H9 (cell line): ENCODE results near the gene GATA1. TPM values are rescaled to one million over a fixed set of nuclear protein-coding genes. Genes with fewer than 3 reads are reported as not detected.

Experiments
- DNase-seq: peaks from one replicate; pipeline ENCODE4 v3.0.0-alpha.2; 2017
- H2AFZ ChIP-seq: one replicate; pipeline ENCODE4 v1.6.1; 2013; ENCODE audit warnings: mild to moderate bottlenecking, low read length, control low read depth, moderate library complexity
- H2AK5ac ChIP-seq: 2 replicates; pipeline ENCODE4 v1.6.1; 2013; ENCODE audit warnings: low read length, control low read depth, mixed read lengths; ENCODE audit not compliant: insufficient read length
- H2BK120ac ChIP-seq: one replicate; pipeline ENCODE4 v1.6.1; 2013; ENCODE audit warnings: low read depth, mild to moderate bottlenecking, low read length, control low read depth, inconsistent platforms; ENCODE audit not compliant: poor library complexity, severe bottlenecking
- H2BK12ac ChIP-seq: 2 replicates; pipeline ENCODE4 v1.6.1; 2013; ENCODE audit warnings: low read length, control low read depth, mixed read lengths, low read depth; ENCODE audit not compliant: insufficient read length
- H2BK15ac ChIP-seq: 2 replicates; pipeline ENCODE4 v1.6.1; 2013; ENCODE audit warnings: low read depth, low read length, control low read depth
- H2BK20ac ChIP-seq: one replicate; pipeline ENCODE4 v1.6.1; 2013; ENCODE audit warnings: low read depth, mild to moderate bottlenecking, low read length, control low read depth, inconsistent platforms; ENCODE audit not compliant: poor library complexity, severe bottlenecking
- H2BK5ac ChIP-seq: 2 replicates; pipeline ENCODE4 v1.6.1; 2013; ENCODE audit warnings: low read length, control low read depth, mixed read lengths; ENCODE audit not compliant: insufficient read length
- H3K14ac ChIP-seq: 2 replicates; pipeline ENCODE4 v1.6.1; 2013; ENCODE audit warnings: low read length, control low read depth; ENCODE audit not compliant: insufficient read depth
- H3K18ac ChIP-seq: 2 replicates; pipeline ENCODE4 v1.6.1; 2013; ENCODE audit warnings: low read depth, mild to moderate bottlenecking, mixed read lengths, low read length, control low read depth; ENCODE audit not compliant: insufficient read length
- H3K23ac ChIP-seq: 2 replicates; pipeline ENCODE4 v1.6.1; 2013; ENCODE audit warnings: low read length, control low read depth, mixed read lengths, low read depth; ENCODE audit not compliant: insufficient read length
- H3K23me2 ChIP-seq: 2 replicates; pipeline ENCODE4 v1.6.1; 2013; ENCODE audit warnings: low read depth, mild to moderate bottlenecking, mixed read lengths, low read length, control low read depth; ENCODE audit not compliant: insufficient read length, poor library complexity, severe bottlenecking
- H3K27ac ChIP-seq: 2 replicates; pipeline ENCODE4 v1.5.1; 2013; ENCODE audit warnings: low read length, control low read depth, mixed read lengths, low read depth; ENCODE audit not compliant: insufficient read length
- H3K27me3 ChIP-seq: 2 replicates; pipeline ENCODE4 v1.6.1; 2013; ENCODE audit warnings: low read length, control low read depth, inconsistent platforms; ENCODE audit not compliant: insufficient read depth
- H3K4ac ChIP-seq: 2 replicates; pipeline ENCODE4 v1.6.1; 2013; ENCODE audit warnings: low read depth, mild to moderate bottlenecking, control low read depth, inconsistent platforms, low read length, moderate library complexity
- H3K4me1 ChIP-seq: 2 replicates; pipeline ENCODE4 v1.6.1; 2013; ENCODE audit warnings: low read length, control low read depth, inconsistent platforms; ENCODE audit not compliant: insufficient read depth
- H3K4me2 ChIP-seq: 2 replicates; pipeline ENCODE4 v1.6.1; 2013; ENCODE audit warnings: low read length, control low read depth, mixed read lengths; ENCODE audit not compliant: insufficient read length, insufficient read depth
- H3K56ac ChIP-seq: 2 replicates; pipeline ENCODE4 v1.6.1; 2013; ENCODE audit warnings: low read depth, mild to moderate bottlenecking, mixed read lengths, low read length, control low read depth; ENCODE audit not compliant: insufficient read length
- H3K79me1 ChIP-seq: 2 replicates; pipeline ENCODE4 v1.6.1; 2013; ENCODE audit warnings: low read depth, mild to moderate bottlenecking, moderate library complexity, low read length, control low read depth, inconsistent platforms; ENCODE audit not compliant: insufficient read depth, poor library complexity, severe bottlenecking
- H3K79me2 ChIP-seq: 2 replicates; pipeline ENCODE4 v1.6.1; 2013; ENCODE audit warnings: low read length, control low read depth, inconsistent platforms; ENCODE audit not compliant: insufficient read depth
- H3K9ac ChIP-seq: 2 replicates; pipeline ENCODE4 v1.6.1; 2013; ENCODE audit warnings: low read length, control low read depth, mixed read lengths; ENCODE audit not compliant: insufficient read length; ENCODE audit errors: extremely low read depth
- H3K9me3 ChIP-seq: one replicate; pipeline ENCODE4 v1.6.1; 2013; ENCODE audit warnings: low read depth, low read length, inconsistent platforms; ENCODE audit not compliant: control insufficient read depth
- H3T11ph ChIP-seq: one replicate; pipeline ENCODE4 v1.6.1; 2013; ENCODE audit warnings: mild to moderate bottlenecking, low read length, control low read depth, inconsistent platforms
- H4K20me1 ChIP-seq: one replicate; pipeline ENCODE4 v1.6.1; 2013; ENCODE audit not compliant: control insufficient read depth, insufficient read length, insufficient read depth
- H4K5ac ChIP-seq: 2 replicates; pipeline ENCODE4 v1.6.1; 2013; ENCODE audit warnings: low read depth, mild to moderate bottlenecking, mixed read lengths, low read length, control low read depth; ENCODE audit not compliant: insufficient read length
- H4K8ac ChIP-seq: replicated peaks from 2 replicates; pipeline ENCODE4 v1.6.1; 2013; ENCODE audit warnings: low read length, control low read depth, mixed read lengths, low read depth; ENCODE audit not compliant: insufficient read length
- H4K91ac ChIP-seq: 2 replicates; pipeline ENCODE4 v1.6.1; 2013; ENCODE audit warnings: low read depth, mild to moderate bottlenecking, moderate library complexity, mixed read lengths, low read length, control low read depth; ENCODE audit not compliant: insufficient read length
- H3K27ac Mint-ChIP-seq, 3 experiments: 2 replicates in 2 of 3; 3 replicates in 1 of 3; pipeline ENCODE4 v1.8.0; 2020 to 2021; ENCODE audit warnings: mixed read lengths in 3 of 3, mild to moderate bottlenecking in 1 of 3, moderate library complexity in 1 of 3
- H3K27me3 Mint-ChIP-seq: 2 replicates; pipeline ENCODE4 v1.8.0; 2021; ENCODE audit warnings: low read depth, mild to moderate bottlenecking, moderate library complexity, mixed read lengths
- H3K36me3 Mint-ChIP-seq, 3 experiments: 2 replicates in 2 of 3; 3 replicates in 1 of 3; pipeline ENCODE4 v1.8.0; 2020 to 2021; ENCODE audit warnings: low read depth in 3 of 3, mixed read lengths in 3 of 3; ENCODE audit not compliant: insufficient read depth in 1 of 3
- H3K4me1 Mint-ChIP-seq, 2 experiments: 2 replicates each; pipeline ENCODE4 v1.8.0; 2020; ENCODE audit warnings: mixed read lengths in 2 of 2
- H3K4me3 Mint-ChIP-seq, 2 experiments: 2 replicates in 1 of 2; 3 replicates in 1 of 2; pipeline ENCODE4 v1.8.0; 2020 to 2021; ENCODE audit warnings: mild to moderate bottlenecking in 2 of 2, mixed read lengths in 2 of 2, moderate library complexity in 1 of 2
- H3K9me3 Mint-ChIP-seq, 2 experiments: 2 replicates in 1 of 2; 3 replicates in 1 of 2; pipeline ENCODE4 v1.8.0; 2020; ENCODE audit warnings: mild to moderate bottlenecking in 2 of 2, mixed read lengths in 2 of 2, moderate library complexity in 1 of 2
- WGBS: extraction: QIAGEN DNeasy Blood & Tissue Kit; methylation state at CpG from one replicate; pipeline ENCODE4 v1.1.7; 2013; ENCODE audit warnings: missing lambda C conversion rate, low lambda C conversion rate, mixed read lengths; ENCODE audit not compliant: insufficient read length; ENCODE audit errors: extremely low coverage; 5-methylcytosine and 5-hydroxymethylcytosine counted together
- total RNA-seq: library from RNA; stranded (reverse); gene quantifications from 2 replicates; pipeline ENCODE4 v1.2.1, GENCODE V29; 2021
- TF ChIP-seq, protein P1 (sequence below): fragments of 200-600 bp; sonication (generic); conservative IDR thresholded peaks from 3 replicates; pipeline ENCODE4 v1.8.0; 2021; ENCODE audit warnings: antibody characterized with exemption, mild to moderate bottlenecking

Gene GATA1
- total RNA-seq, 1 experiment from 2014 or later, result not detected

DNA sequence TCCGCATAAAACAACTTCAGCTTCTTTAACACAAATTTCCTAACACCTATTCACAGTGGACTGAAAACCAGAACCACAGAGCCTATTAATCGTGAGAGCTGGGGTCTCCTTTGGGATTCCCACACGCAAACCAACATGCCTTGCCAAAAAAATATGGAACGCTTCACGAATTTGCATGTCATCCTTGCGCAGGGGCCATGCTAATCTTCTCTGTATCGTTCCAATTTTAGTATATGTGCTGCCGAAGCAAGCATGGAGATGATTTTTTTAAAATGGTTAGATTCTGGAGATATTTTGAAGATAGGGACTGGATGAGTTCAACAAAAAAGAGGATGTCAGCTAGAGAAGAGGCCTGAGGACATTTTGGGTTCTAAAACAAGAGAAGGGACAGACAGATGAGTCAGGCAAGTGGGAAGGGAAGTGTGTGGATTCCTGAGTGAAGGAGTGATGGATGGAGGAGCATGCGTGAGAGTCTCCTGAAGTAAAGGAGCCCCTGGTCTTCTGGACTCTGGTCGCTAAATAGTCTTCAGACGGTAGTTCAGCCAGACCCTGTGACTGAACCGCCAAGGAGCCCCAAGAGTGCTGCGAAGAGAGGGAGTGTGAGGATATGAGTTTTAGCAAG is 9.5 kb upstream of the GATA1 start:
- no peak overlapping the region for H3K27ac Mint-ChIP-seq
- WGBS, result no CpG with 5 or more reads among the region's 13 CpGs
- H3K14ac ChIP-seq, result no peak overlapping the region
- H3K23ac ChIP-seq, result no peak overlapping the region
- no peak overlapping the region for H4K8ac ChIP-seq
- peaks cover 2 to 3% of the 10 kb centered on the region in 2 experiments; a peak in 1 of 4 replicates for H3K4me1 Mint-ChIP-seq
- H3K27me3 Mint-ChIP-seq, result peaks cover 2% of the 10 kb centered on the region
- H2BK20ac ChIP-seq, result no peak overlapping the region
- H3T11ph ChIP-seq, result no peak overlapping the region
- no peaks in the 10 kb centered on the region for H3K79me1 ChIP-seq
- H3K4me3 Mint-ChIP-seq, result no peak overlapping the region
- H2BK5ac ChIP-seq, result no peak overlapping the region
- peaks cover 0 to 7% (median 3%) of the 10 kb centered on the region in 3 experiments; a peak in 4 of 7 replicates for H3K36me3 Mint-ChIP-seq
- no peak overlapping the region for H3K4ac ChIP-seq
- H3K9me3 ChIP-seq, result peaks cover 29% of the 10 kb centered on the region
- no peaks in the 10 kb centered on the region for H3K23me2 ChIP-seq
- H2BK15ac ChIP-seq, result no peak overlapping the region
- no peaks in the 10 kb centered on the region for H3K79me2 ChIP-seq
- H2BK120ac ChIP-seq, result no peak overlapping the region
- no peak overlapping the region for H4K5ac ChIP-seq
- H2BK12ac ChIP-seq, result no peak overlapping the region
- TF ChIP-seq, protein P1, sequence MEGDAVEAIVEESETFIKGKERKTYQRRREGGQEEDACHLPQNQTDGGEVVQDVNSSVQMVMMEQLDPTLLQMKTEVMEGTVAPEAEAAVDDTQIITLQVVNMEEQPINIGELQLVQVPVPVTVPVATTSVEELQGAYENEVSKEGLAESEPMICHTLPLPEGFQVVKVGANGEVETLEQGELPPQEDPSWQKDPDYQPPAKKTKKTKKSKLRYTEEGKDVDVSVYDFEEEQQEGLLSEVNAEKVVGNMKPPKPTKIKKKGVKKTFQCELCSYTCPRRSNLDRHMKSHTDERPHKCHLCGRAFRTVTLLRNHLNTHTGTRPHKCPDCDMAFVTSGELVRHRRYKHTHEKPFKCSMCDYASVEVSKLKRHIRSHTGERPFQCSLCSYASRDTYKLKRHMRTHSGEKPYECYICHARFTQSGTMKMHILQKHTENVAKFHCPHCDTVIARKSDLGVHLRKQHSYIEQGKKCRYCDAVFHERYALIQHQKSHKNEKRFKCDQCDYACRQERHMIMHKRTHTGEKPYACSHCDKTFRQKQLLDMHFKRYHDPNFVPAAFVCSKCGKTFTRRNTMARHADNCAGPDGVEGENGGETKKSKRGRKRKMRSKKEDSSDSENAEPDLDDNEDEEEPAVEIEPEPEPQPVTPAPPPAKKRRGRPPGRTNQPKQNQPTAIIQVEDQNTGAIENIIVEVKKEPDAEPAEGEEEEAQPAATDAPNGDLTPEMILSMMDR, result no peak
- H3K27me3 ChIP-seq, result no peaks in the 10 kb centered on the region
- no peaks in the 10 kb centered on the region for H4K20me1 ChIP-seq
- DNase-seq, result no peak
- H4K91ac ChIP-seq, result no peak overlapping the region
- no peak overlapping the region for H2AK5ac ChIP-seq
- H3K27ac ChIP-seq, result no peak overlapping the region
- no peak overlapping the region for H3K18ac ChIP-seq
- no peak overlapping the region for H3K9ac ChIP-seq
- no peak overlapping the region for H3K56ac ChIP-seq
- H3K4me1 ChIP-seq, result no peaks in the 10 kb centered on the region
- H3K9me3 Mint-ChIP-seq, result peaks cover 62 to 84% of the 10 kb centered on the region in 2 experiments
- no peak overlapping the region for H3K4me2 ChIP-seq
- no peak overlapping the region for H2AFZ ChIP-seq
